Lower leg skin (tissue), 3 donors: ENCODE measurements around the gene SH3RF1.

Experiments used
- POLR2A ChIP-seq, 2 donors: fragments of 450-650 bp; IDR thresholded peaks; one replicate each; pipeline ENCODE4 v1.6.1; 2016 to 2017; ENCODE audit warnings: antibody characterized with exemption in 2 of 2, mild to moderate bottlenecking in 1 of 2, moderate library complexity in 1 of 2
- TF ChIP-seq, protein P1 (sequence below), 3 donors: fragments of 450-650 bp; IDR thresholded peaks; one replicate each; pipeline ENCODE4 v1.5.1; 2016; ENCODE audit warnings: antibody characterized with exemption in 3 of 3, mild to moderate bottlenecking in 3 of 3, moderate library complexity in 2 of 3

DNA sequence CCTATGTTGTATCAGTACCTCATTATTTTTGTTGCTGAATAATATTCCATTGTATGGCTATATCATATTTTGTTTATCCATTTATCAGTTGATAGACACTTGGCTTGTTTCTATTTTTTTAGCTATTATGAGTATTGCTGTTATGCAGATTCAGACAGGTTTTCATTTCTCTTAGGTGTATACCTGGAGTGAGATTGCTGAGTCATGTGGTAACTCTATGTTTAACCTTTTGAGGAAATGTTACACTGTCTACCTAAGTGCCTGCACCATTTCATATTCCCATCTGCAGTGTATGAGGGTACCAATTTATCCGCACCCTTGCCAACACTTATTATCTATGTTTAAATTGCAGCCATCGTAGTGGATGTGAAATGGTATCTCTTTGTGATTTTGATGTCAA is 43.0 kb upstream of the SH3RF1 start:
- TF ChIP-seq, protein P1, sequence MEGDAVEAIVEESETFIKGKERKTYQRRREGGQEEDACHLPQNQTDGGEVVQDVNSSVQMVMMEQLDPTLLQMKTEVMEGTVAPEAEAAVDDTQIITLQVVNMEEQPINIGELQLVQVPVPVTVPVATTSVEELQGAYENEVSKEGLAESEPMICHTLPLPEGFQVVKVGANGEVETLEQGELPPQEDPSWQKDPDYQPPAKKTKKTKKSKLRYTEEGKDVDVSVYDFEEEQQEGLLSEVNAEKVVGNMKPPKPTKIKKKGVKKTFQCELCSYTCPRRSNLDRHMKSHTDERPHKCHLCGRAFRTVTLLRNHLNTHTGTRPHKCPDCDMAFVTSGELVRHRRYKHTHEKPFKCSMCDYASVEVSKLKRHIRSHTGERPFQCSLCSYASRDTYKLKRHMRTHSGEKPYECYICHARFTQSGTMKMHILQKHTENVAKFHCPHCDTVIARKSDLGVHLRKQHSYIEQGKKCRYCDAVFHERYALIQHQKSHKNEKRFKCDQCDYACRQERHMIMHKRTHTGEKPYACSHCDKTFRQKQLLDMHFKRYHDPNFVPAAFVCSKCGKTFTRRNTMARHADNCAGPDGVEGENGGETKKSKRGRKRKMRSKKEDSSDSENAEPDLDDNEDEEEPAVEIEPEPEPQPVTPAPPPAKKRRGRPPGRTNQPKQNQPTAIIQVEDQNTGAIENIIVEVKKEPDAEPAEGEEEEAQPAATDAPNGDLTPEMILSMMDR (IDR thresholded peaks at IDR 0.05): no peak
- no peak for TF ChIP-seq POLR2A (IDR thresholded peaks at IDR 0.05)
